HG03196 (cell line): Measurements from ENCODE around the gene GUK1.

Source experiments
- ATAC-seq: cut with Tn5 transposase; IDR thresholded peaks from one replicate; pipeline ENCODE4 v1.9.1; 2021; ENCODE audit not compliant: unreplicated experiment

GUK1 gene

GRCh38 chr1:228139931-228140723, at the start of gene GUK1:
TSS of gene GUK1 (plus strand) at chr1:228140279. CDS start at chr1:228140303, 24 bp downstream.
- ATAC-seq: peak; percentile 90

DNA sequence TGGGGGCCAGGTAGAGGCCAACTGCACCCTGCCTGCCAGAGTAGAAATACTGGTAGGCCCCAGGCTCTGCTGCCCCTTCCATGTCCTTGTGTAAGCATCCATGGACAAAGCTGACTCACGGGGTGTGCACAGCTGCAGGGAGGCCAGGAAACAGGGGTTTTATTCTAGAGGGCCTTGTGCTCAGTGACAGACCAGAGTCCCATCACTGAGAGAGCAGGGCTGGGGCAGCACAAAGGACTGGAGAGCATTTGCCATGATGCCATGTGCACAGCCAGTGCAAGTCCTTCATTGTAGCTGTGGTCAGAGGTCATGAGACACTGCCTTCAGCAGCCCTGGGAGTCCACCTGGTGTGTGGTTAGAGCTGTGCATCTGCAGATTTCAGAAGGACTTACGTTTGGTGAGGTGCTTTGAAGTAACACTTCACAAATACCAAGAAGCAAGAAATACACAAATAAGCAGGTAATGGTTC, 49.4 kb upstream of the GUK1 start:
- ATAC-seq: no peak

- no peak for ATAC-seq
Measured at GRCh38 chr1:228091084-228091483, 49.0 kb upstream of the GUK1 start.

GRCh38 chr1:228092342-228093049, 47.6 kb upstream of the GUK1 start:
- no peak for ATAC-seq

DNA sequence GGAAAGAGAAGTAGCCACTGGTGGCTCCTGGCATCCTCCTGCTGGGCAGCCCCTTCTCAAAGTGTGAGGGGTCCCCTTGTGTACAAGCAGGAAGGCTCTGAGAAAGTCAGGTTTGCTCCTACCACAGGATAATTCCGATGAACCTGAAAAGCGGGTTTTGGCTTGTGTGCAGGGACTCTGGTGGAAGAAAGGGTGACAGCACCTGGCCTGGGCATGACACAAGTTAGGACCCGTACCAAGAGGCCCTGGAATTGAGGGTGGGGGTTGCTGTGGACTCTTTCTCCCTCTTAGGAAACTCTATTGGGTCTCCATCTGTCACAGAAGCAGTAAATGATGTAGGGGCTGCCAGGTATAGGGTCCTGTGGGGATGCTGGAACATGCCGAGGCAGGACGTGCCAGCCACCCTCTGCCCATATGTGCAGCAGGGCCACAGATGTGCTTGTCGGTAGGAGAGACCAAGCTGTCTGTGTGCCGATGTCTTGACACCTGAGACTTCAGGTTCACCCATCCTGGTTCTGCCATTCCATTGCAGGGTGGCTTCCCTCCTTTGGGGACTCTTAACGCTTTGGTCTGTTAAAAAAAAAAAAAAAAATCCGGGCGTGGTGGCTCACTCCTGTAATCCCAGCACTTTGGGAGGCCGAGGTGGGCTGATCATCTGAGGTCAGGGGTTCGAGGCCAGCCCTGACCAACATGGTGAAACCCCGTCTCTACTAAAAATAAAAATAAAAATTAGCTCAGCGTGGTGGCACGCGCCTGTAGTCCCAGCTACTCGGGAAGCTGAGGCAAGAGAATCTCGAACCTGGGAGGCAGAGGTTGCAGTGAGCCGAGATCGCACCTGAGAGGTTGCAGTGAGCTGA, 46.8 kb upstream of the GUK1 start:
- ATAC-seq: no peak

DNA sequence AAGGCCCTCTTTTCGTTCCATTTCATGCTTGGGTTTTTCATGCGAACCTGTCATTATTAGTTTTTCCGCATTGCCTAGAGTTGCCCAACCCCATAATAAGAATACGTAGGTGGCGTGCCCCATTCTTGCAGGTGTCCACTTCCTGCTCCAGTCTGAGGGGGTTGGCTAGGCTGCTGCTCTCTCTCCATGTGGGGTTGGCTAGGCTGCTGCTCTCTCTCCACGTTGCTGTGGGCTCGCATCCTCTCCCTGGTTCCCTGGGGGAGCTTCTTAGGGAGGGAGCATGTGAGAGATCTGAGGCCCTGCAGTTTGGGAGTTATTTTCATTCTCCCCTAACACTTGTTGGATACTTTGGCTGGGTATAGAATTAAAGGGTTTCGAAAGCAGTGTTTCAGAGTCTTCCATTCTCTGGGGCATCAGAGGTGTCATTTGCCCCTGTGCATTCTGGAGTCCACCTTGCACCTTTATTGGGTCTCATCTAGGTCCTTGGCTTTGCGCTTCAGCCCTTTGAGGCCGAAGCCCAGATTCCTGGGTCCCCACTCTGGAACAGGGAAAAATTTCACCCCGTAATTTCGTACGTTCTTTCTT, 45.6 kb upstream of the GUK1 start:
- ATAC-seq: no peak

GRCh38 chr1:228095161-228095560, 44.9 kb upstream of the GUK1 start:
- ATAC-seq: no peak

- no peak for ATAC-seq
Measured at GRCh38 chr1:228095938-228096337, 44.1 kb upstream of the GUK1 start.

DNA sequence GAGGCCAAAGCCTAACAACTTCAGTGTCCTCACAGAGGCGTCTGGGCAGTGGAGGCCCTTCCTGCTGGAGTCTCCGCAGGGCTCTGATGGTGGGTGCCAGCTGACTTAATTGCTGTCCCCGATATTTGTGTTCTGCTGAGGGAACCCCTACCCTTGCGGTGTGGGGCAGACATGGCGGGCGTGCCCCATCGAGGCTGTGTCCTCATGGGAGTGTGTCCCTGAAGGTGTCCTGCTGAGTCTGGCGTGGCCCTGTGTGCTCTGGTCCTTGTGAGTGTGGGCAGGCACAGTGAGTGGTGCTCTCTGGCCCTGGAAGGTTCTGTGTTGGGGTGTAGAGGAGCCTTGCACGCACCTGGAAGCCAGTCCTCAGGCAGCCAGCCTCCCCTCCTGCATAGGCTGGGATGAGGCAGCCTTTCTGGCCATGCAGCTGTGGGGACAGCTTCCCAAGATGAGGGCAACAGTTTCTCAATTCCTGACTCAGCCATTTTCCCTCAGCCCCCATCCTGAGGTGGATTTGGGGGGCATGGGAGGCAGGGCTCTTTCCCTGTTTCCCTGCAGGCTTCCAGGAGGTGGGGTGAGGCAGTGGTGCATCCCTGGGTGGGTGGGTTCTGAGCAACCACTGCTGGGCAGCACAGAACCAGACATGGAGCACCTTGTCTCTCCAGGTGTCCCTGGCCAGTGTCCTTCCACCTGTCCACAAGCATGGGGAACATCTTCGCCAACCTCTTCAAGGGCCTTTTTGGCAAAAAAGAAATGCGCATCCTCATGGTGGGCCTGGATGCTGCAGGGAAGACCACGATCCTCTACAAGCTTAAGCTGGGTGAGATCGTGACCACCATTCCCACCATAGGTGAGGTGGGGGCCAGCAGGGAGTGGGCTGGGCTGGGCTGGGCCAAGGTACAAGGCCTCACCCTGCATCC, 43.4 kb upstream of the GUK1 start:
- ATAC-seq: no peak

DNA sequence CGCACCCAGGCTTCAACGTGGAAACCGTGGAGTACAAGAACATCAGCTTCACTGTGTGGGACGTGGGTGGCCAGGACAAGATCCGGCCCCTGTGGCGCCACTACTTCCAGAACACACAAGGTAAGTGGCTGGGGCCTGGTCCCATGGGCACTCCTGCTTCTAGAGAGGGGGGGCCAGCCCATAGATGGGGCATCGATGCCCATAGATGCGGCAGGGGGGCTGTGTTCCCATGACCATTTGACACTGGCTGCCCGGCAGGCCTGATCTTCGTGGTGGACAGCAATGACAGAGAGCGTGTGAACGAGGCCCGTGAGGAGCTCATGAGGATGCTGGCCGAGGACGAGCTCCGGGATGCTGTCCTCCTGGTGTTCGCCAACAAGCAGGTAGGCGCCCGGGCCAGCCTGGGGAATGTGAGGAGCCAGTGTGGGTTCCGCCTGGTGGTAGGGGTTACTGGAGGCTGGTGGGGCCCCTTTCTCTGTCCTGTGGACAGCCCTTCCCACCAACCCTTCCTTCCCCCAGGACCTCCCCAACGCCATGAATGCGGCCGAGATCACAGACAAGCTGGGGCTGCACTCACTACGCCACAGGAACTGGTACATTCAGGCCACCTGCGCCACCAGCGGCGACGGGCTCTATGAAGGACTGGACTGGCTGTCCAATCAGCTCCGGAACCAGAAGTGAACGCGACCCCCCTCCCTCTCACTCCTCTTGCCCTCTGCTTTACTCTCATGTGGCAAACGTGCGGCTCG, 42.6 kb upstream of the GUK1 start:
- ATAC-seq: no peak

- no peak for ATAC-seq
Measured at GRCh38 chr1:228098323-228098931, 41.7 kb upstream of the GUK1 start.

GRCh38 chr1:228099331-228099732, 40.7 kb upstream of the GUK1 start:
- no peak for ATAC-seq

DNA sequence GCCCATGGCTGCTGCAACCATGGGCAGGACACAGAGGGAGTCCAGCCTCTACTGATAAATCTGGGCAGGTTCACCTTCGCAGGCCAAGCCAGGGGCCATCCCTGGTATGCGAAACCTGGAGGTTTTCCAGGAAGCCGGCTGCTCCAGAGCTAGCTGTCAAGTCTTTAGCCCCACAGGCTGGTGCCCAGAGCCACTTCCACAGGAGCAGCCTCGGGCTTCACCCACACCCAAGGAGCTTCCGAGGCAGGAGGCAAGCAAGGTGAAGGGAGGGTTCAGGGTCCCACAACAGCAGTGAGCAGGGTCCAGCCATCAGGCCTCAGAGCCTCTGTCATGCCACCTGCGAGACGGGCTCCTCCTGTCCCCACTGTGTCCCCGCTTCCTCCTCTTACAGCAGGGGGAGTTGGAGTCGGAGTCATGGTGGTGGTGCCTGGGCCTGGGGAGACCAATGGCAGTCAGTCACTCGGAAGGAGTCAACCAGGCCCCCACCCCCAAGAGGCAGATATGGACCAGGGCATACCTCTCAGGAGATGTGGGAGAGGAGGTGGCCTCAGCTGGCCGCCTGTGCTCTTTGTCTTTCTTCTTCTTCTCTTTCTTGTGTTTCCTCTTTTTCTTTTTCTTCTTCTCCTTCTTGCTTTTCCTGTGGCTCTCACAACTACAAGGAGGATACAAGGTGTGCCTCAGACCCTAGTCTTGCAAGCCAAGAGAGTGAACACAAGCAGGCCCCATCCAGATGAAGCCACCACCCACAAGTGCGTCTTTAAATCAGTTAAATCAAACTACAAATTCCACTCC, 39.1 kb upstream of the GUK1 start:
- ATAC-seq: no peak

DNA sequence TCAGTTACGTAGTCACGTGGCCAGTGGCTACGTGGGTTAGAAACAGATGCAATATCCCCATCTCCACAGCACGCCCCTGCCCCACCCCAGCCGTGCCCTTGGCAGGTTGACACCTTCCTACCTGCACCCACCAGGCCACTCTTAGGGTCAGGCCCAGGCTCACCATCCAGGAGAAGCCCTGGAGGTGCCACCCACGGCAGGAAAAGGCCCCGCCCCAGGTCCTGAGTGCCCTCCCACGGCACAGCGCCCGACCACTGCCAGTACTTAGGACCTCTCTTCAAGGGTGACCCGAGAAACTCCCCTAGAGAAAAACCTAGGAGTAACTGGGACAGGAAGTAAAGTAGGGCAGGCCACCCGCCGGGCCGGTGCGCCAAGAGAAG, 38.5 kb upstream of the GUK1 start:
- ATAC-seq: no peak

DNA sequence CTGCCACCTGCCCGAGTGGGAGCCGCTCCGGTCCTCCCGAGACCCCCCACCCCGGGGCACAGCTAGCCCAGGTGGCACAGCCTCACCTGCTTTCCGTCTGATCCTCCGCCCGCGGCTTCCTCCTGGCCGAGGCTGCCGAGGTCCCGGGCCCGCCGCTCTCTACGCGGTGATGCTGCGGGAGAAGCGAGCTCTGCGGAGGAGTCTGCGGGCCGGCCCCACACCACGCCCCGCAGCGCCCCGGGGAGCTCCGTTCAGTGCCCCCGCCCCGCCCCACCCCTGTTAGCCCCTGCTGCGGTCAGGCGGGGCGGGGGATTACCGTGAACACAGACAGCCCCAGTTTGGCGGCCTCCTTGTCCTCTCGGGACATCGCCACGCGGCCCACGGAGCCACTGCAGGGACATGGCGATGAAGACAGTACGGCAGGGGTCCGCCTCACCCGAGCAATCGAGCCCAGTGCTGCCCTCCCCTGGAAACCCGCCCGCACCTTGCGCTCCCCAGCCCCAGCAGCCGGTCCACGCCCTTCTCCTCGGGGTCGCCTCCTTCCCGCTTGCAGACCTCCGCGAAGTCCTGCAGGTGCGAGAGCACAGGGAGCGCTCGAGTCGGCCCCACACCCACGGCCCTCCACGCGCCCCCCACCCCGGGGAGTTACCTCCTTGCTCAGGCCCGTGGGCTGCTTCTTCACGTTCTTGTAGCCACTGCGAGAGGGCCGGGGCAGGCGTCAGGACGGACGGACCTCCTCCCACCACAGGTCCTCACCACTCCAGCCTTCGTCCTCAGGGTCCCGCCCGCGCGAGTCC, 37.9 kb upstream of the GUK1 start:
- peak; percentile 17 for ATAC-seq

- ATAC-seq: peak; percentile 66
Measured at GRCh38 chr1:228102791-228103620, 37.1 kb upstream of the GUK1 start, which contains the start of gene C1orf35. TSS of gene C1orf35 (minus strand) at chr1:228103325. CDS start at chr1:228103227, 98 bp downstream.
